Panc1 (cell line): Measurements from ENCODE around the gene GNAI2.

ENCODE experiments used
- POLR2AphosphoS5 ChIP-seq: IDR thresholded peaks from 2 replicates; pipeline ENCODE4 v1.6.1; 2012; ENCODE audit warnings: mild to moderate bottlenecking, low read depth, low read length, moderate library complexity
- TF ChIP-seq, protein P1 (sequence below): fragments of 450-650 bp; IDR thresholded peaks from 2 replicates; pipeline ENCODE4 v1.5.1; 2017; ENCODE audit warnings: mild to moderate bottlenecking

DNA sequence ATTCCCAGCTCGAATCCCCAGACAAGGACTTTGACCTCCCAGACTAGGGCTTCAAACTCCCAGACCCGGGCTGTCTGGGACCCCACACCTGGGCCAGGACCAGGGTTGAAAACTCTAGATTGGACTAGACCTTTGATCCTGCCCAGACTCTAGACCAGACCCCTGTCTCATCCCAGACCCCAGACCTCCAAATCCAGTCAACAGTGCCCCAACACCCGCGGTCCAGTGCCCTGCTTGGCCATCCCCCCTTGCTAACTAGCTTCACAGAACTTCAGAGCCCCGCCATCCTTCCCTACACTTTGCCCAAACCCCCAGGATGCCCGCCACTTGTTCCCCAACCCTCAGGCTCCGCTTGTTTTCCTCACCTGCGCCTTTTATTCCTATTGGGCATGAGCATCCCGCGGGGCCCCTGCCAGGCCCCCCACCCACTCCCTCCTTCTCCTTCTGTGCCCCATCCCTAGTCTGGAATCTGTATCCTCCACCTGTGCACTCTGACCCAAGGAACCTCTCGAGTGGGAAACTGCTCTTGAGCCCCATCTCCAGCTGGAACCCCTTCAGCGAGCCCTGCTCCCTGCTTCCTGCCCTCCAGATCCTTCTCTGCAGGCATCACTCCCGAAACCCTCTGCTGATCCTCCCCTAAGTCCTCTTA is 604 bp downstream of the GNAI2 start:
- TF ChIP-seq, protein P1, sequence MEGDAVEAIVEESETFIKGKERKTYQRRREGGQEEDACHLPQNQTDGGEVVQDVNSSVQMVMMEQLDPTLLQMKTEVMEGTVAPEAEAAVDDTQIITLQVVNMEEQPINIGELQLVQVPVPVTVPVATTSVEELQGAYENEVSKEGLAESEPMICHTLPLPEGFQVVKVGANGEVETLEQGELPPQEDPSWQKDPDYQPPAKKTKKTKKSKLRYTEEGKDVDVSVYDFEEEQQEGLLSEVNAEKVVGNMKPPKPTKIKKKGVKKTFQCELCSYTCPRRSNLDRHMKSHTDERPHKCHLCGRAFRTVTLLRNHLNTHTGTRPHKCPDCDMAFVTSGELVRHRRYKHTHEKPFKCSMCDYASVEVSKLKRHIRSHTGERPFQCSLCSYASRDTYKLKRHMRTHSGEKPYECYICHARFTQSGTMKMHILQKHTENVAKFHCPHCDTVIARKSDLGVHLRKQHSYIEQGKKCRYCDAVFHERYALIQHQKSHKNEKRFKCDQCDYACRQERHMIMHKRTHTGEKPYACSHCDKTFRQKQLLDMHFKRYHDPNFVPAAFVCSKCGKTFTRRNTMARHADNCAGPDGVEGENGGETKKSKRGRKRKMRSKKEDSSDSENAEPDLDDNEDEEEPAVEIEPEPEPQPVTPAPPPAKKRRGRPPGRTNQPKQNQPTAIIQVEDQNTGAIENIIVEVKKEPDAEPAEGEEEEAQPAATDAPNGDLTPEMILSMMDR = no peak
- TF ChIP-seq POLR2AphosphoS5 = no peak
